HG03039 (cell line): Measurements from ENCODE around the gene PCDHGB5.
"Not testable (repeated sequence)": the region's sequence is repeated elsewhere in the genome, so short reads cannot be mapped to it uniquely, and the experiment has no call there.

Experiments
- ATAC-seq: cut with Tn5 transposase; IDR thresholded peaks from one replicate; pipeline ENCODE4 v1.9.1; 2021; ENCODE audit warnings: mild to moderate bottlenecking, moderate library complexity; ENCODE audit not compliant: unreplicated experiment

Gene PCDHGB5

DNA sequence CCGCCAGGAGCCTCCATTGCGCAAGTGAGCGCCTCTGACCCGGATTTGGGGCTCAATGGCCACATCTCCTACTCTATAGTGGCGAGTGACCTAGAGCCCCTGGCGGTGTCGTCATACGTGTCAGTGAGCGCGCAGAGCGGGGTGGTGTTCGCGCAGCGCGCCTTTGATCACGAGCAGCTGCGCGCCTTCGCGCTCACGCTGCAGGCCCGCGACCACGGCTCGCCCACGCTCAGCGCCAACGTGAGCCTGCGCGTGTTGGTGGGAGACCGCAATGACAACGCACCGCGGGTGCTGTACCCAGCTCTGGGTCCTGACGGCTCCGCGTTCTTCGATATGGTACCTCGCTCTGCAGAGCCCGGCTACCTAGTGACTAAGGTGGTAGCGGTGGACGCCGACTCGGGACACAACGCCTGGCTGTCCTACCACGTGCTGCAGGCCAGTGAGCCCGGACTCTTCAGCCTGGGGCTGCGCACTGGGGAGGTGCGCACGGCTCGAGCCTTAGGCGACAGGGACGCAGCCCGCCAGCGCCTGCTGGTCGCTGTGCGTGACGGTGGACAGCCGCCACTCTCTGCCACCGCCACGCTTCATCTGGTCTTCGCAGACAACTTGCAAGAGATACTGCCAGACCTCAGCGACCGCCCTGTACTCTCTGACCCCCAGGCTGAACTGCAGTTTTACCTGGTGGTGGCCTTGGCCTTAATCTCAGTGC lies 12.0 kb downstream of the PCDHGB5 start:
- no peak for ATAC-seq

DNA sequence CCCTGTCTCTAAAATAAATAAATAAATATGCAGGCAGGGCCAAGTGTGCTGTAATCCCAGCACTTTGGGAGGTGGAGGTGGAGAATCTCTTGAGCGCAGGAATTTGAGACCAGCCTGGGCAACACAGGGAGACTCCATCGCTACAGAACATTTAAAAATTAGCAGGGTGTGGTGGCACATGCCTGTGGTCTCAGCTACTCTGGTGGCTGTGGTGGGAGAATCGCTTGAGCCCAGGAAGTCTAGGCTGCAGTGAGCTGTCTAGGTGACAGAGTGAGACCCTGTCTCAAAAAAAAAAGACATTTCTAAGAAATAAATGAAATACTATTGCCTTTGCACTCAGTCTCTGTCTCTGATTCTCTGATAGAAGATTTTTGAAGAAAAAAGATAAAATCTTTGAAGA lies 13.8 kb downstream of the PCDHGB5 start:
- ATAC-seq, result no peak

DNA sequence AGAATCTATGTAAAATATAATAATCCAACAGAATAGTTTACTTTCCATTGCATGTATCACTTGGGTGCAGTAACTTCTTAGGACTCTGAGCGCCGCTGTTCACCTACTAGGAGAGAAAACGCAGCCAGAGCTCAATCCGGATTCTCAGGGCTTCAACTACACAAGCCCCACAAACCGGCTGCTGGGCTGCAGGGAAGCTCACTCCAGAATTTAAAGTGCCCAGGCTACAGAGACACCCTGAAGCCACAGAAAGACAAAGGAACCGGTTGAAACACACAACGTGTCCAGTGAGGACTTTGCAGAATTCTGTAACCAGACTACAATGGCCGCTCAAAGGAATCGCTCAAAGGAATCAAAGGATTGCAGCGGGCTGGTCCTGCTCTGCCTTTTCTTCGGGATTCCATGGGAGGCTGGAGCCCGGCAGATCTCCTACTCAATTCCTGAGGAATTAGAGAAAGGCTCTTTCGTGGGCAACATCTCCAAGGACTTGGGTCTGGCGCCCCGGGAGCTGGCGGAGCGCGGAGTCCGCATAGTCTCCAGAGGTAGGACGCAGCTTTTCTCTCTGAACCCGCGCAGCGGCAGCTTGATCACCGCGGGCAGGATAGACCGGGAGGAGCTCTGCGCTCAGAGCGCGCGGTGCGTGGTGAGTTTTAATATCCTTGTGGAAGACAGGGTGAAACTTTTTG lies 15.2 kb downstream of the PCDHGB5 start, which contains the start of gene PCDHGA10:
Gene PCDHGA10 (plus strand): TSS at position 134 of the 686 bp plus-strand sequence. CDS start 189 bp downstream, at position 323.
- peak; percentile 63 for ATAC-seq

DNA sequence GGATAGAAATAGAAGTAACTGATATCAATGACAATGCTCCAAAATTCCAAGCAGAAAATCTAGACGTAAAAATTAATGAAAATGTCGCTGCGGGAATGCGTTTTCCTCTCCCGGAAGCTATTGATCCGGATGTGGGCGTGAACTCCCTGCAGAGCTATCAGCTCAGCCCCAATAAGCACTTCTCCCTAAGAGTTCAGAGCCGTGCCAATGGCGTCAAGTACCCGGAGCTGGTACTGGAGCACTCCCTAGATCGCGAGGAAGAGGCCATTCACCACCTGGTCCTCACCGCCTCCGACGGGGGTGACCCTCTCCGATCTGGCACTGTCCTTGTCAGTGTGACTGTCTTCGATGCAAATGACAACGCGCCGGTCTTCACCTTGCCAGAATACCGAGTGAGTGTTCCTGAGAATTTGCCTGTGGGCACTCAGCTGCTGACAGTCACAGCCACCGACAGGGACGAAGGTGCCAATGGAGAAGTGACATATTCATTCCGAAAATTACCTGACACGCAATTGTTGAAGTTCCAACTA lies 15.9 kb downstream of the PCDHGB5 start:
- no peak for ATAC-seq

DNA sequence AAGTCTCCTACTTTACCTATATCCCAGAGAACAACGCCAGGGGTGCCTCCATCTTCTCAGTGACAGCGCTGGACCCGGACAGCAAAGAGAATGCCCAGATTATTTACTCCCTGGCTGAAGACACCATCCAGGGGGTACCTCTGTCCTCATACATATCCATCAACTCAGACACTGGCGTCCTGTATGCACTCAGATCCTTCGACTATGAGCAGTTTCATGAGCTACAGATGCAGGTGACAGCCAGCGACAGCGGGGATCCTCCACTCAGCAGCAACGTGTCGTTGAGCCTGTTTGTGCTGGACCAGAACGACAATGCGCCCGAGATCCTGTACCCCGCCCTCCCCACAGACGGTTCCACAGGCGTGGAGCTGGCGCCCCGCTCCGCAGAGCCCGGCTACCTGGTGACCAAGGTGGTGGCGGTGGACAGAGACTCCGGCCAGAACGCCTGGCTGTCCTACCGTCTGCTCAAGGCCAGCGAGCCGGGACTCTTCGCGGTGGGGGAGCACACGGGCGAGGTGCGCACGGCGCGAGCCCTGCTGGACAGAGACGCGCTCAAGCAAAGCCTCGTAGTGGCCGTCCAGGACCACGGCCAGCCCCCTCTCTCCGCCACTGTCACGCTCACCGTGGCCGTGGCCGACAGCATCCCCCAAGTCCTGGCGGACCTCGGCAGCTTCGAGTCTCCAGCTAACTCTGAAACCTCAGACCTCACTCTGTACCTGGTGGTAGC lies 17.0 kb downstream of the PCDHGB5 start:
- ATAC-seq, result not testable (repeated sequence)

DNA sequence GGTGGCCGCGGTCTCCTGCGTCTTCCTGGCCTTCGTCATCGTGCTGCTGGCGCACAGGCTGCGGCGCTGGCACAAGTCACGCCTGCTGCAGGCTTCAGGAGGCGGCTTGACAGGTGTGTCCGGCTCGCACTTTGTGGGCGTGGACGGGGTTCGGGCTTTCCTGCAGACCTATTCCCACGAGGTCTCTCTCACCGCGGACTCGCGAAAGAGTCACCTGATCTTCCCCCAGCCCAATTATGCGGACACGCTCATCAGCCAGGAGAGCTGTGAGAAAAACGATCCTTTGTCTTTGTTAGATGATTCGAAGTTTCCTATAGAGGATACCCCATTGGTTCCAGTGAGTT lies 17.5 kb downstream of the PCDHGB5 start:
- ATAC-seq, result not testable (repeated sequence)

DNA sequence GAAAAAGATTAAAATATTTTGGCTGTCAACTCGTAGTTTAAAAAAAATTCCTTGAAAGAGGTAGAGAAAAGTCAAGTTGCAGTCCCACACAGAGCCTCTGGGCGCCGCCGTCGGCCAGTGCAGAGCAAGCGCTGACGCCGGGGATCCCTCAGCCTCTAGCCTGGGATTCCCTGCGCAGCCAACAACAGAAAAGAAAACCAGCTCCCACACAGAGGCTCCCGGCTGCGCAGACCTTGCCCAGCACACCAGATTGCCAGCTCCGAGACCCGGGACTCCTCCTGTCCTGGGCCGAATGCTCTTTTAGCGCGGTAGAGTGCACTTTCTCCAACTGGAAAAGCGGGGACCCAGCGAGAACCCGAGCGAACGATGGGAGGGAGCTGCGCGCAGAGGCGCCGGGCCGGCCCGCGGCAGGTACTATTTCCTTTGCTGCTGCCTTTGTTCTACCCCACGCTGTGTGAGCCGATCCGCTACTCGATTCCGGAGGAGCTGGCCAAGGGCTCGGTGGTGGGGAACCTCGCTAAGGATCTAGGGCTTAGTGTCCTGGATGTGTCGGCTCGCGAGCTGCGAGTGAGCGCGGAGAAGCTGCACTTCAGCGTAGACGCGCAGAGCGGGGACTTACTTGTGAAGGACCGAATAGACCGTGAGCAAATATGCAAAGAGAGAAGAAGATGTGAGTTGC lies 19.9 kb downstream of the PCDHGB5 start, which contains the start of gene PCDHGB7:
Gene PCDHGB7 (plus strand): TSS at position 184 of the 679 bp plus-strand sequence. CDS start 183 bp downstream, at position 367.
- peak; percentile 81 for ATAC-seq

DNA sequence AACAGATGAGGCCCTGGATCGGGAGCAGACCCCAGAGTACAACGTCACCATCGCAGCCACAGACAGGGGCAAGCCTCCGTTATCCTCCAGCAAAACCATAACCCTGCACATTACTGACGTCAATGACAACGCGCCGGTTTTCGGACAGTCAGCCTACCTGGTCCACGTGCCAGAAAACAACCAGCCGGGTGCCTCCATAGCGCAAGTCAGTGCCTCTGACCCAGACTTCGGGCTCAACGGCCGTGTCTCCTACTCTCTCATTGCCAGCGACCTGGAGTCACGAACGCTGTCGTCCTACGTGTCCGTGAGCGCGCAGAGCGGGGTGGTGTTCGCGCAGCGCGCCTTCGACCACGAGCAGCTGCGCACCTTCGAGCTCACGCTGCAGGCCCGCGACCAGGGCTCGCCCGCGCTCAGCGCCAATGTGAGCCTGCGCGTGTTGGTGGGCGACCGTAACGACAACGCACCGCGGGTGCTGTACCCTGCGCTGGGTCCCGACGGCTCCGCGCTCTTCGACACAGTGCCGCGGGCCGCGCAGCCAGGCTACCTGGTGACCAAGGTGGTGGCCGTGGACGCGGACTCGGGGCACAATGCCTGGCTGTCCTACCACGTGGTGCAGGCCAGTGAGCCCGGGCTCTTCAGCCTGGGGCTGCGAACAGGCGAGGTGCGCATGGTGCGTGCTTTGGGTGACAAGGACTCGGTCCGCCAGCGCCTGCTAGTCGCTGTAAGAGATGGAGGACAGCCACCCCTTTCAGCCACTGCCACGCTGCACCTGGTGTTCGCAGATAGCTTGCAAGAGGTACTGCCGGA lies 21.5 kb downstream of the PCDHGB5 start:
- ATAC-seq, result no peak

DNA sequence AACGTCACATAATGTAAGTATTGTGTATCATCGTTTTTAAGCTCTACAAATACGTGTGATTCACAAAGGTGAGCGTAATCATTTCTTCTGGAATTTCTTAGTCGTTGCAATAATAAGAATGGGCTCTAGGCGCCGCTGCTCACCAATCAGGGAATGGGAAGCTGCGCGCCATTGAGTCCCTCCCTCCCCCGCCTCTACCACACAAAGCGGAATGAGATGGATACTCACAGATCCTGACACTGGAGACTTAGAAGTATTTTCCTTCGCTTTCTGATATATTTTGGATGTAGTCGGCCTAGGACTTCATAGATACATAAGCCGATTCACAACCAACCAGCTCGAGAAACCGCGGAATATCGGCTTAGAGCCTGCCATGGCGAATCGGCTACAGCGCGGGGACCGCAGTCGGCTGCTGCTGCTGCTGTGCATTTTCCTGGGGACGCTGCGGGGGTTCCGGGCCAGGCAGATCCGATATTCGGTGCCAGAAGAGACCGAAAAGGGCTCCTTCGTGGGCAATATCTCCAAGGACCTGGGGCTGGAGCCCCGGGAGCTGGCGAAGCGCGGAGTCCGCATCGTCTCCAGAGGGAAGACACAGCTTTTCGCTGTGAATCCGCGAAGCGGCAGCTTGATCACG lies 23.2 kb downstream of the PCDHGB5 start, which contains the start of gene PCDHGA11:
Gene PCDHGA11 (plus strand): TSS at position 197 of the 634 bp plus-strand sequence. CDS start 177 bp downstream, at position 374.
- no peak for ATAC-seq

DNA sequence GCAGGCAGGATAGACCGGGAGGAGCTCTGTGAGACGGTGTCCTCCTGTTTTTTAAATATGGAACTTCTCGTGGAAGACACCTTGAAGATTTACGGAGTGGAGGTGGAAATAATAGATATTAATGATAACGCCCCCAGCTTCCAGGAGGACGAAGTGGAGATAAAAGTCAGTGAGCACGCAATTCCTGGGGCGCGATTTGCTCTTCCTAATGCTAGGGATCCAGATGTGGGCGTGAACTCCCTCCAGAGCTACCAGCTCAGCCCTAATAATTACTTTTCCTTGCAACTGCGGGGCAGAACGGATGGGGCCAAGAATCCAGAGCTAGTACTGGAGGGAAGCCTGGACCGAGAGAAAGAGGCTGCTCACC lies 23.7 kb downstream of the PCDHGB5 start:
- no peak for ATAC-seq

DNA sequence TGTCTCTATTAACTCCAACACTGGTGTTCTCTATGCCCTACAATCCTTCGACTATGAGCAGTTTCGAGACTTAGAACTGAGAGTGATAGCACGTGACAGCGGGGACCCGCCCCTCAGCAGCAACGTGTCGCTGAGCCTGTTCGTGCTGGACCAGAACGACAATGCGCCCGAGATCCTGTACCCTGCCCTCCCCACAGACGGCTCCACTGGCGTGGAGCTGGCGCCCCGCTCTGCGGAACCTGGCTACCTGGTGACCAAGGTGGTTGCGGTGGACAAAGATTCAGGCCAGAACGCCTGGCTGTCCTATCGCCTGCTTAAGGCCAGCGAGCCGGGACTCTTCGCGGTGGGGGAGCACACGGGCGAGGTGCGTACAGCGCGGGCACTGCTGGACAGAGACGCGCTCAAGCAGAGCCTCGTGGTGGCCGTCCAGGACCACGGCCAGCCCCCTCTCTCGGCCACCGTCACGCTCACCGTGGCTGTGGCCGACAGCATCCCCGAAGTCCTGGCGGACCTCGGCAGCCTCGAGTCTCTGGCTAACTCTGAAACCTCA lies 25.1 kb downstream of the PCDHGB5 start:
- ATAC-seq, result no peak

DNA sequence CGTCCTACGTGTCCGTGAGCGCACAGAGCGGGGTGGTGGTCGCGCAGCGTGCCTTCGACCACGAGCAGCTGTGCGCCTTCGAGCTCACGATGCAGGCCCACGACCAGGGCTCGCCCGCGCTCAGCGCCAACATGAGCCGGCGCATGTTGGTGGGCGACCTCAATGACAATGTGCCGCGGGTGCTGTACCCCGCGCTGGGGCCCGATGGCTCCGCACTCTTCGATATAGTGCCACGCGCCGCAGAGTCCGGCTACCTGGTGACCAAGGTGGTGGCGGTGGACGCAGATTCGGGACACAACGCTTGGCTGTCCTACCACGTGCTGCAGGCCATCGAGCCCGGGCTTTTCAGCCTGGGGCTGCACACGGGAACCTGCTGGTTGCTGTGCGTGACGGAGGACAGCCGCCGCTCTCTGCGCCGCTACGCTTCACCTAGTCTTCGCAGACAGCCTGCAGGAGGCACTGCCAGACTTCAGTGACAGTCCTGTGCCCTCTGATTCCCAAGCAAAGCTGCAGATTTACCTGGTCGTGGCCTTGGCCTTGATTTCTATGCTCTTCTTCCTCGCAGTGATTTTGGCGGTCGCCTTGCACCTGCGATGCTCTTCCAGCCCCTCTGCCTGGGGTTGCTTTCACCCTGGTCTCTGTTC lies 30.2 kb downstream of the PCDHGB5 start:
- no peak for ATAC-seq

DNA sequence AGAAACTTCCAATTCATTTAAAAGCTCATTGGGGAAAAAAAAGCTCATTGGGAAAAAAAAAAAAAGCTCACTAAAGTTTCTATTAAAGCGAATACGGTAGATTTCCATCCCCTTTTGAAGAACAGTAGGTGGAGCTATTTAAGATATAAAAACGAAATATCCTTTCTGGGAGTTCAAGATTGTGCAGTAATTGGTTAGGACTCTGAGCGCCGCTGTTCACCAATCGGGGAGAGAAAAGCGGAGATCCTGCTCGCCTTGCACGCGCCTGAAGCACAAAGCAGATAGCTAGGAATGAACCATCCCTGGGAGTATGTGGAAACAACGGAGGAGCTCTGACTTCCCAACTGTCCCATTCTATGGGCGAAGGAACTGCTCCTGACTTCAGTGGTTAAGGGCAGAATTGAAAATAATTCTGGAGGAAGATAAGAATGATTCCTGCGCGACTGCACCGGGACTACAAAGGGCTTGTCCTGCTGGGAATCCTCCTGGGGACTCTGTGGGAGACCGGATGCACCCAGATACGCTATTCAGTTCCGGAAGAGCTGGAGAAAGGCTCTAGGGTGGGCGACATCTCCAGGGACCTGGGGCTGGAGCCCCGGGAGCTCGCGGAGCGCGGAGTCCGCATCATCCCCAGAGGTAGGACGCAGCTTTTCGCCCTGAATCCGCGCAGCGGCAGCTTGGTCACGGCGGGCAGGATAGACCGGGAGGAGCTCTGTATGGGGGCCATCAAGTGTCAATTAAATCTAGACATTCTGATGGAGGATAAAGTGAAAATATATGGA lies 32.8 kb downstream of the PCDHGB5 start, which contains the start of gene PCDHGA12:
Gene PCDHGA12 (plus strand): TSS at position 176 of the 782 bp plus-strand sequence. CDS start 253 bp downstream, at position 429.
- ATAC-seq, result peak; percentile 61

DNA sequence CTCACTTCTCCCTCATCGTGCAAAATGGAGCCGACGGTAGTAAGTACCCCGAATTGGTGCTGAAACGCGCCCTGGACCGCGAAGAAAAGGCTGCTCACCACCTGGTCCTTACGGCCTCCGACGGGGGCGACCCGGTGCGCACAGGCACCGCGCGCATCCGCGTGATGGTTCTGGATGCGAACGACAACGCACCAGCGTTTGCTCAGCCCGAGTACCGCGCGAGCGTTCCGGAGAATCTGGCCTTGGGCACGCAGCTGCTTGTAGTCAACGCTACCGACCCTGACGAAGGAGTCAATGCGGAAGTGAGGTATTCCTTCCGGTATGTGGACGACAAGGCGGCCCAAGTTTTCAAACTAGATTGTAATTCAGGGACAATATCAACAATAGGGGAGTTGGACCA lies 33.5 kb downstream of the PCDHGB5 start:
- no peak for ATAC-seq

DNA sequence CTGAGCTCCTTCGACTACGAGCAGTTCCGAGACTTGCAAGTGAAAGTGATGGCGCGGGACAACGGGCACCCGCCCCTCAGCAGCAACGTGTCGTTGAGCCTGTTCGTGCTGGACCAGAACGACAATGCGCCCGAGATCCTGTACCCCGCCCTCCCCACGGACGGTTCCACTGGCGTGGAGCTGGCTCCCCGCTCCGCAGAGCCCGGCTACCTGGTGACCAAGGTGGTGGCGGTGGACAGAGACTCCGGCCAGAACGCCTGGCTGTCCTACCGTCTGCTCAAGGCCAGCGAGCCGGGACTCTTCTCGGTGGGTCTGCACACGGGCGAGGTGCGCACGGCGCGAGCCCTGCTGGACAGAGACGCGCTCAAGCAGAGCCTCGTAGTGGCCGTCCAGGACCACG lies 34.6 kb downstream of the PCDHGB5 start:
- not testable (repeated sequence) for ATAC-seq

DNA sequence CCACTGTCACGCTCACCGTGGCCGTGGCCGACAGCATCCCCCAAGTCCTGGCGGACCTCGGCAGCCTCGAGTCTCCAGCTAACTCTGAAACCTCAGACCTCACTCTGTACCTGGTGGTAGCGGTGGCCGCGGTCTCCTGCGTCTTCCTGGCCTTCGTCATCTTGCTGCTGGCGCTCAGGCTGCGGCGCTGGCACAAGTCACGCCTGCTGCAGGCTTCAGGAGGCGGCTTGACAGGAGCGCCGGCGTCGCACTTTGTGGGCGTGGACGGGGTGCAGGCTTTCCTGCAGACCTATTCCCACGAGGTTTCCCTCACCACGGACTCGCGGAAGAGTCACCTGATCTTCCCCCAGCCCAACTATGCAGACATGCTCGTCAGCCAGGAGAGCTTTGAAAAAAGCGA lies 35.0 kb downstream of the PCDHGB5 start:
- not testable (repeated sequence) for ATAC-seq

DNA sequence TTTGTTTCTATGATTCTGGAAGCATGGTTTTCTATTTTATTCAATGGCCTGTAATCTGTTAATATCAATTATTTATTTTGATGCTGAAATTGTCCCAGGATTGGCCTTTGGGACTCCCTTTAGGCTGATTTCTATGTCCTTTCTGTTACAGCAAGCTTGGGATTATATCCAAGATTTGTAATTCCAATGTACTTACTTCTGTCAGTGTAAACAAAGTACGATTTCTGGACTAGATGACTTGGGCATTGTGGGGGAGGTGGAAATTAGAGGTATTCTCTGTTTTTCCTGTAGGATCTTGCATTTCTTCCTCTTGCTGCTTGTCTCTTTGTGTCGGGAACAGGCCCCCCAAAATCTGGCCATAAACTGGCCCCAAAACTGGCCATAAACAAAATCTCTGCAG lies 36.3 kb downstream of the PCDHGB5 start:
- no peak for ATAC-seq

DNA sequence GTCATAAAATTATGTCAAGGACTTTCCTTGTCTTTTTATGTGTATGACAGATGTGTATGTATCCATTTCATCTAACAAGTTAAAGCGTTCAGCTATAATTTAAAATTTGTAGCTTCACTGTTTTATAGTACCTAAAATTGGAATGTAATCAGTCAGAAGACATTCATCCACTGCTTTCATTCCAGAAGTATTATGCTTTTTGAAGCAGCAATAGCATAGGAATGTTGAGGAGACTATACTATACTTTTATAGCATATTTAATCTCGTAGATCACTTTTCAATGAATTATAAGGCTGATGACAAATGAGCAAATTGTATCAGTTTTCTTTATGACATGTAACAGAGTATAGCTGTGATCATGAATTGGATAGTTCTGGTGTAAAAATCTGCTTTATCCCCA lies 39.5 kb downstream of the PCDHGB5 start:
- no peak for ATAC-seq
